Urinary bladder (tissue), 4 donors: ENCODE data around the gene CENATAC. TPM values are rescaled to one million over a fixed set of nuclear protein-coding genes. Genes with fewer than 3 reads are reported as not detected.
"Not testable (repeated sequence)": the region's sequence is repeated elsewhere in the genome, so short reads cannot be mapped to it uniquely, and the experiment has no call there.

ENCODE experiments used
- DNase-seq: peaks from one replicate; pipeline ENCODE4 v3.0.0-alpha.2; 2015; ENCODE audit errors: extremely low spot score
- H3K27ac ChIP-seq: one replicate; pipeline ENCODE4 v1.5.1; 2013; ENCODE audit warnings: low read depth, mild to moderate bottlenecking, moderate library complexity
- H3K36me3 ChIP-seq: one replicate; pipeline ENCODE4 v1.6.1; 2013; ENCODE audit warnings: mild to moderate bottlenecking, moderate library complexity; ENCODE audit not compliant: insufficient read depth
- H3K4me1 ChIP-seq: one replicate; pipeline ENCODE4 v1.6.1; 2013; ENCODE audit warnings: mild to moderate bottlenecking, moderate library complexity; ENCODE audit not compliant: insufficient read depth
- H3K4me3 ChIP-seq: one replicate; pipeline ENCODE4 v1.5.1; 2013; ENCODE audit warnings: low read depth, low read length
- WGBS: extraction: QIAGEN DNeasy Blood & Tissue Kit; methylation state at CpG from one replicate; pipeline ENCODE4 v1.1.7; 2013; 5-methylcytosine and 5-hydroxymethylcytosine counted together
- polyA plus RNA-seq: library from polyadenylated mRNA; stranded (reverse); fragments of 200-250 nt; gene quantifications from one replicate; pipeline ENCODE4 v1.2.3, GENCODE V29; 2013
- small RNA-seq: library from RNA; depleted of rRNA; stranded (forward); fragments of <200 nt; gene quantifications from one replicate; pipeline ENCODE3, GENCODE V24; 2014
- total RNA-seq: library from RNA; depleted of rRNA; stranded (reverse); fragments of >200 nt; gene quantifications from one replicate; pipeline ENCODE4 v1.2.3, GENCODE V29; 2014
- donor health status: healthy with polysubstance abuse.
- donor health status: healthy.

CENATAC gene
- total and polyA plus RNA-seq, 2 donors, result 12.8 to 34.3 TPM

DNA sequence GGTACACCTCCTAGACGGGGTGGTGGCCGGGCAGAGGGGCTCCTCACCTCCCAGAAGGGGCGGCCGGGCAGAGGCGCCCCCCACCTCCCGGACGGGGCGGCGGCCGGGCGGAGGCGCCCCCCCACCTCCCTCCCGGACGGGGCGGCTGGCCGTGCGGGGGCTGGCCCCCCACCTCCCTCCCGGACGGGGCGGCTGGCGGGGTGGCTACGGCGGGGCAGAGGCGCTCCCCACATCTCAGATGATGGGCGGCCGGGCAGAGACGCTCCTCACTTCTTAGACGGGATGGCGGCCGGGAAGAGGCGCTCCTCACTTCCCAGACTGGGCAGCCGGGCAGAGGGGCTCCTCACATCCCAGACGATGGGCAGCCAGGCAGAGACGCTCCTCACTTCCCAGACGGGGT lies 61.2 kb downstream of the CENATAC start:
- 87% methylated on average over 27 of the region's 35 CpGs for WGBS
- DNase-seq, result not testable (repeated sequence)

DNA sequence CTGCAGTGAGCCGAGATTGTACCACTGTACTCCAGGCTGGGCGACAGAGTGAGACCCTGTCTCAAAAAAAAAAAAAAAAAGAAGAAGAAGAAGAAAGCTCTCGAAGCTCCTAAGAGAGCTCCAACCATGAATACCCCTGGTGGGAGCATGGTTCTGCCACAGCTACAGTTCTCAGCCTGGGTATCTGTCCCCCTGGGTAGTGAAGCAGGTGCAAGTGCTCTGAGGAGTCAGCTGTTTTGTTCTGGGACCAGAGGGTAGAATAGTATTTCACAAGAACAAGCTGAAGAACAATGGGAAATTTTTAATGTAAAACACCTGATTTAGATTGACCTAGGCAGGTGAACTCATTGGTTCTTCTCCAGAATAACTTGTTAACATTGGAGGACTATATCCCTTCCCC lies 63.3 kb downstream of the CENATAC start:
- Histone ChIP-seq H3K4me1 (no peaks in the 10 kb centered on the region), H3K4me3 (no peak overlapping the region), H3K27ac (no peak overlapping the region), H3K36me3 (no peaks in the 10 kb centered on the region)
- no peak for DNase-seq
- 97% methylated on average over 3 of the region's 3 CpGs for WGBS

More for the DNA sequence above, 61.2 kb downstream of the CENATAC start:
- not testable (repeated sequence) for H3K4me3 ChIP-seq, H3K4me1 ChIP-seq, H3K36me3 ChIP-seq, H3K27ac ChIP-seq

DNA sequence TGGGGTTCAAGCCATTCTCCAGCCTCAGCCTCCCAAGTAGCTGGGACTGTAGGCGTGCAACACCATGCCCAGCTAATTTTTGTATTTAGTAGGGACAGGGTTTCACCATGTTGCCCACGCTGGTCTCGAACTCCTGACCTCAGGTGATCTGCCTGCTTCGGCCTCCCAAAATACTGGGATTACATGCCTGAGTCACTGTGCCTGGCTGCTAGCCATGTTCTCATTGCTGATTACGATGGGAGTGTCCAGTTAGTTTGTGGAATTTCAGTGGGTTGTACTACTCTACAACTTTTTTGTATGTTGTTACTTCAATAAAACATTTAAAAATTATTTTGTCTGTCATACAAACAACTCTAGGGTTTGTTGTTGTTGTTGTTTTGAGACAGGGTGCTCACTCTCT lies 64.8 kb downstream of the CENATAC start:
- Histone ChIP-seq H3K4me1 (no peaks in the 10 kb centered on the region), H3K27ac (no peak overlapping the region), H3K36me3 (no peaks in the 10 kb centered on the region), H3K4me3 (no peak overlapping the region)
- DNase-seq, result no peak
- 54% methylated on average over 5 of the region's 5 CpGs for WGBS

DNA sequence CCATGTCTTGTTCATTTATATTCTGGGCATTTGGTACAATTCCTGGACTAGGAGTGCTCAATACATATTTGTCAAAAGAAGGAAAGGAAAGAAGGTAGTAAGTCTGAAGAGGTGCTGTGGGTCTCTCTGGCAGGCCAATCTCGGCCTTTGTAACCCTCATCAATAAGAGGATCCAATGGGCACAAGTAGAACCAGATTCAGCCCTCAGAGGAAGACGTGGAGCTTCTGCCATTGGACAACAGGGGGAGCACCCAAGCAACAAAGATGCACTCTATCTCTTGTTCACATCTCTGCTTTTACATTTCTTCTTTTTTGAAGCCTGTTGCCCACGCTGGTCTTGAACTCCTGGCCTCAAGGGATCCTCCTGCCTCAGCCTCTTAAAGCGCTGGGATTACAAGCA lies 67.4 kb downstream of the CENATAC start:
- DNase-seq, result no peak
- Histone ChIP-seq H3K4me1 (no peaks in the 10 kb centered on the region), H3K36me3 (no peaks in the 10 kb centered on the region), H3K27ac (no peak overlapping the region), H3K4me3 (no peak overlapping the region)
- WGBS, result 58% methylated on average over 4 of the region's 4 CpGs

Small RNA genes lying within 50 kb of the gene (small RNA-seq; reads per million reads assigned to genes)
- gene AP003392.2, result not detected
- not detected for gene RF00017
- gene RF00019, result not detected

Other genes starting within 250 kb of the CENATAC start
- 212 TPM for gene DDX6, start 207.0 kb upstream of the CENATAC start, total RNA-seq
- 33.3 TPM for gene DDX6, start 207.0 kb upstream of the CENATAC start, polyA plus RNA-seq
- gene CXCR5, start 114.2 kb upstream of the CENATAC start, total RNA-seq, result not detected
- gene CXCR5, start 114.2 kb upstream of the CENATAC start, polyA plus RNA-seq, result 0.38 TPM
- 15.1 TPM for gene BCL9L, start 72.2 kb upstream of the CENATAC start, total RNA-seq
- 48.1 TPM for gene BCL9L, start 72.2 kb upstream of the CENATAC start, polyA plus RNA-seq
- gene UPK2, start 41.8 kb upstream of the CENATAC start, total RNA-seq, result 38.2 TPM
- 33.8 TPM for gene UPK2, start 41.8 kb upstream of the CENATAC start, polyA plus RNA-seq
- gene FOXR1, start 26.4 kb upstream of the CENATAC start, total RNA-seq, result not detected
- gene FOXR1, start 26.4 kb upstream of the CENATAC start, polyA plus RNA-seq, result not detected
- 904 TPM for gene RPS25, start 20.2 kb downstream of the CENATAC start, total RNA-seq
- gene RPS25, start 20.2 kb downstream of the CENATAC start, polyA plus RNA-seq, result 1,476 TPM
- gene TRAPPC4, start 20.6 kb downstream of the CENATAC start, total RNA-seq, result 40.6 TPM
- 59.3 TPM for gene TRAPPC4, start 20.6 kb downstream of the CENATAC start, polyA plus RNA-seq
- gene SLC37A4, start 32.7 kb downstream of the CENATAC start, total RNA-seq, result 5.2 TPM
- gene SLC37A4, start 32.7 kb downstream of the CENATAC start, polyA plus RNA-seq, result 9.8 TPM
- gene HYOU1, start 59.1 kb downstream of the CENATAC start, total RNA-seq, result 32.4 TPM
- 43.8 TPM for gene HYOU1, start 59.1 kb downstream of the CENATAC start, polyA plus RNA-seq
- gene VPS11, start 69.7 kb downstream of the CENATAC start, total RNA-seq, result 20.2 TPM
- gene VPS11, start 69.7 kb downstream of the CENATAC start, polyA plus RNA-seq, result 41.9 TPM
- 6.5 TPM for gene HMBS, start 86.7 kb downstream of the CENATAC start, total RNA-seq
- gene HMBS, start 86.7 kb downstream of the CENATAC start, polyA plus RNA-seq, result 19.0 TPM
- gene DPAGT1, start 103.7 kb downstream of the CENATAC start, total RNA-seq, result 12.1 TPM
- 29.1 TPM for gene DPAGT1, start 103.7 kb downstream of the CENATAC start, polyA plus RNA-seq
- 3.4 TPM for gene C2CD2L, start 109.2 kb downstream of the CENATAC start, total RNA-seq
- gene C2CD2L, start 109.2 kb downstream of the CENATAC start, polyA plus RNA-seq, result 9.8 TPM
- 16.5 TPM for gene HINFP, start 123.4 kb downstream of the CENATAC start, total RNA-seq
- 17.6 TPM for gene HINFP, start 123.4 kb downstream of the CENATAC start, polyA plus RNA-seq
- 0.95 TPM for gene ABCG4, start 150.9 kb downstream of the CENATAC start, total RNA-seq
- gene ABCG4, start 150.9 kb downstream of the CENATAC start, polyA plus RNA-seq, result 0.18 TPM
- 11.7 TPM for gene NLRX1, start 170.6 kb downstream of the CENATAC start, total RNA-seq
- 24.3 TPM for gene NLRX1, start 170.6 kb downstream of the CENATAC start, polyA plus RNA-seq
- gene NHERF4, start 187.3 kb downstream of the CENATAC start, total RNA-seq, result 0.74 TPM
- gene NHERF4, start 187.3 kb downstream of the CENATAC start, polyA plus RNA-seq, result 0.28 TPM
- 15.5 TPM for gene CBL, start 208.2 kb downstream of the CENATAC start, total RNA-seq
- 8.0 TPM for gene CBL, start 208.2 kb downstream of the CENATAC start, polyA plus RNA-seq